HG03103 (cell line): ENCODE data around the gene UBB.
"Not testable (repeated sequence)": the region's sequence is repeated elsewhere in the genome, so short reads cannot be mapped to it uniquely, and the experiment has no call there.

ENCODE experiments used
- ATAC-seq: cut with Tn5 transposase; IDR thresholded peaks from one replicate; pipeline ENCODE4 v1.9.1; 2021; ENCODE audit warnings: low read depth; ENCODE audit not compliant: unreplicated experiment

UBB gene

DNA sequence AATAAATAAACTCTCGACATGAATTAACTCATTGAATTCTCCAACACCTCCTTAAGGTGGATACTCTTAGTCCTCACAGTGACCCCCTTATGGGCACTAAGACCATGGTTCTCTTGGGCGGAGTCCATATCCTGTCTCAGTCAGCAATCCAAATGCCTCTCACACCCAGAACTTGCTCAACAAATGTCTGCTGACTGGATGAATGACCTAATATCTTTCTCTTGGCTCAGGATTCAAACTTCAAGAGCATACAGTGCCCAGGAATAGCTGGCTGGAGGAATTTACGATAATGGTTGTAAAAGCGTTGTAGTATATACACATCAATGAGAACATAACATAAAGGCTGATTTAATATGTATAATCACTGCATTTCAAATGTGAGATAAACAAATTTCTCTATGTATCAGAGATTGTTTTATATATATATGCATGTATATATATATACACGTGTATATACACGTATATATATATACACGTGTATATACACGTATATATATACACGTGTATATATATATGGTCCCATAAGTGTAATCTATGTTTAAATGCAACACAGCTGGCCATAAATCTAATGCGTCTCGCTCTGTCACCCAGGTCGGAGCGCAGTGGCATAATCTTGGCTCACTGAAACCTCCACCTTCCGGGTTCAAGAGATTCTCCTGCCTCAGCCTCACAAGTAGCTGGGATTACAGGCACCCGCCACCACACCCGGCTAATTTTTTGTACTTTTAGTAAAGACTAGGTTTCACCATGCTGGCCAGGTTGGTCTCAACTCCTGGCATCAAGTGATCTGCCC is 6.5 kb upstream of the UBB start:
- no peak for ATAC-seq

- no peak for ATAC-seq
Measured at GRCh38 chr17:16377941-16378341, 3.0 kb upstream of the UBB start.

- ATAC-seq = no peak
Measured at GRCh38 chr17:16378636-16379282, 2.1 kb upstream of the UBB start.

GRCh38 chr17:16379654-16380053 is 1.2 kb upstream of the UBB start:
- no peak for ATAC-seq

DNA sequence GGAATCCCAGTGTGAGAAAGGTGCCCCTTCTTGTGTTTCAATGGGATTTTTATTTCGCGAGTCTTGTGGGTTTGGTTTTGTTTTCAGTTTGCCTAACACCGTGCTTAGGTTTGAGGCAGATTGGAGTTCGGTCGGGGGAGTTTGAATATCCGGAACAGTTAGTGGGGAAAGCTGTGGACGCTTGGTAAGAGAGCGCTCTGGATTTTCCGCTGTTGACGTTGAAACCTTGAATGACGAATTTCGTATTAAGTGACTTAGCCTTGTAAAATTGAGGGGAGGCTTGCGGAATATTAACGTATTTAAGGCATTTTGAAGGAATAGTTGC is 567 bp downstream of the UBB start:
- peak; percentile 7 for ATAC-seq

DNA sequence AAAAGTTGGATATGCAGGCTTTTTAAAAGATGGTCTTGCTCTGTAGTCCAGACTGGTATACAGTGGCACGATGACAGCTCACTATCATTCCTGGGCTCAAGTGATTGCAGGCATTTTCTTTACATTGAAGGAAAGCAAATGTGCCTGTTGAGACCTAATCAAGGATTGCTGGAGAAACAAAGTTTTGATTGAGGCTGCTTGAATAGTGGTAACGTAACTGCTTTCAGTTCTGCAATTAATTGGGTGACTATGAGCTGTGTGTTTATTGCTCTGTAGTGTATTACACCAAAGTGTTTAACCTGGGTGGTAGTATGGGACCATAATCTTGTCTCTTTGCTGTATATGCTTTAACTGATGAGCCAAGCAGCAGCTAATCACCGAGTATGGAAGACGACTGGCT is 2.3 kb downstream of the UBB start:
- ATAC-seq = no peak

- ATAC-seq = no peak
Measured at GRCh38 chr17:16383772-16384287, 2.9 kb downstream of the UBB start.

DNA sequence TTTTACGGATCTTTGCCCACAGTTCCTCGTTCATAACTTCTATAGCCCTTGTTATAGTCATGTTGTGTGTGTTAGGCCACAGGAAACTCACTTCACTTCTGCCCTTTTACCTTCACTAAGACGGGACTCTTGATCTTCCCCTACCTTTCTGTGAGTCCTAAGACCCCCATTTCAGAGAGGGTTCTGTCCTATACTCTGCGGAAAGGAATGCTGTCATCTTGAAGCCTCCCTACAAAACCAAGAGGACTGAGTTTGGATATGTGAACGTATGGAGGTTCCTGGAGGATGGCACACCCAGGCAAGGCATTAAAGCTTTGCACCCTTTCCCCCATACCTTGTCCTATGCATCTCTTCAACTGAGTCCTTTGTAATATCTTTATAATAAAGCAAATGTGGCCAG is 3.7 kb downstream of the UBB start:
- no peak for ATAC-seq

DNA sequence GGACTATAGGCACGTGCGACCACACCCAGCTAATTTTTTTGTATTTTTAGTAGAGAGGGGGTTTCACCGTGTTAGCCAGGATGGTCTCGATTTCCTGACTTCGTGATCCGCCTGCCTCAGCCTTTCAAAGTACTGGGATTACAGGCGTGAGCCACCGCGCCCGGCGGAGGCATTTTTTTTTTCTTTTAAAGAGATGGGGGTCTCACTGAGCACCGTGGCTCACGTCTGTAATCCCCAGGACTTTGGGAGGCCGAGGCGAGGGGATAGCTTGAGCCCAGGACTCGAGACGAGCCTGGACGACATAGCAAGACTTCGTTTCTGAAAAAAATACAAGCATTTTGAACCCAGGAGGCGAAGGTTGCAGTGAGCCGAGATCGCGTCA is 5.2 kb downstream of the UBB start:
- not testable (repeated sequence) for ATAC-seq

- ATAC-seq = no peak
Measured at GRCh38 chr17:16391451-16391850, 10.6 kb downstream of the UBB start.

GRCh38 chr17:16392491-16392890 is 11.6 kb downstream of the UBB start:
- ATAC-seq = not testable (repeated sequence)

GRCh38 chr17:16395887-16396286 is 15.0 kb downstream of the UBB start:
- ATAC-seq = not testable (repeated sequence)

GRCh38 chr17:16396693-16397092 is 15.8 kb downstream of the UBB start:
- not testable (repeated sequence) for ATAC-seq

- ATAC-seq = peak; percentile 79
Measured at GRCh38 chr17:16398270-16399267, 17.7 kb downstream of the UBB start.

- ATAC-seq = not testable (repeated sequence)
Measured at GRCh38 chr17:16403847-16404246, 23.0 kb downstream of the UBB start.

GRCh38 chr17:16406742-16407674 is 26.1 kb downstream of the UBB start:
- ATAC-seq = no peak

DNA sequence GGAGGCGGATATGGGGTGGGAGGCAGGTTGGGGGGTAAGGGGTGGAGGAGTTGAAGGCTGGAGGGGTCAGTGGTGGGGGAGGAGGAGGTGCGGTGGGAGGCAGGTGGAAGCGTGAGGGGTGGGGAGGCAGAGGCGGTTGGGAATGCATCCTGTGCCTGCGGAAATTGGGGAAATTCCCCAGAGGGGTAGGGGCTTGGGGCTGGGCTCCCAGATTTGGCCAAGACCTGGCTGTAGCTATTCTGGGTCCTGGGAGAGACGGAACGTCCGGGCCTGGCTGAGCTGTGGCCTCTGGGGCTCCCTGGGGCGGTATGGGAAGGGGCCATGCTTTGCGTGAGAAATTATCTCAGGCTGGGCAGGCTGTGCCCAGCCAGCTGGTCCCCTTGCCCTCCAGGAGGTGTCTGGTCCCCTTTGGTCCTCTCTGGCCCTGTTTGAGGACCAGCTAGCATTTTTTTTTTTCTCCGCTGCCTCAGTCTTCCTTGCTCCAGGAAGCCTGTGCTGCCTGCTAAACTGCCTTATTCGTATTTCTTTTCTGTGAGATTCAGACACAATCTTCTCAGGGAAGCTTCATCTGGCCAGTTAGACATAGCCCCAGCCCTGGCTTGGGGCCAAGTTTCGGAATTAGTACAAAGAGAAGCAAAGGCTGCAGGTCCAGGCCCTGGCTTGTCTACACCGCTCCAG is 27.2 kb downstream of the UBB start:
- peak; percentile 66 for ATAC-seq

DNA sequence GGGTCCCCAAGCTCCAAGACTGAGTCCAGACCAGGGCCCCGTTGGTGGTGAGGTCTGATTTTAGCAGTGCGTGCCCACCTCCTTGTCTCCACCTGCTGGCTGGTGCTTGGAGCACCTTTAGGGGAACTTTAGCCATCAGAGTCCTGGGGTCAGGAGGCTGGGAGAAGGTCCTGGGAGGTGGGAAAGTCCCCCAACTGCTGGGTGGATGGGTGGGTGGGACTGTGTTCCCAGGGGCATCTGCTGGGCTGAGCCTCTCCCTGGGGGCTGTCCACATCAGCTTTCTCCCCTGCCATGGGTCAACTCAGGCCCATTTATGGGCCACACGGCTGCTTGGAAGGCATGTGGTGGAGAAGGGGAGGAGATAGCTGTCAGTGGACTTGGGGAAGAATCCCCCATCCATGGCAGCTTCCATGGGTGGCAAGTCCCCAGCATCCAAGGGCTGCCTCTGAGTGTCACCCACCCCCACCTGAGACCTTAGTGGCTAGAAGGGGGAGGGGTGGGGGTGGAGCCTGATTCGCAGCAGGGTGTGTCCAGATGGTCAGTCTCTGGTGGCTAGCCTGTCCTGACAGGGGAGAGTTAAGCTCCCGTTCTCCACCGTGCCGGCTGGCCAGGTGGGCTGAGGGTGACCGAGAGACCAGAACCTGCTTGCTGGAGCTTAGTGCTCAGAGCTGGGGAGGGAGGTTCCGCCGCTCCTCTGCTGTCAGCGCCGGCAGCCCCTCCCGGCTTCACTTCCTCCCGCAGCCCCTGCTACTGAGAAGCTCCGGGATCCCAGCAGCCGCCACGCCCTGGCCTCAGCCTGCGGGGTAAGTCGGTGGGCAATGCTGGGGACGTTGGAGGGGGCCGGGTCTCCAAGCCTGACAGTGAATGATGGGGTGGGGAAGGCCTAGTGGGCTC is 34.4 kb downstream of the UBB start, which contains the start of gene TRPV2:
TRPV2 (plus strand) TSS at position 541 of the 894 bp plus-strand sequence. CDS start 2,098 bp downstream, outside the sequence.
- ATAC-seq = no peak
